Jurkat, Clone E6-1 (cell line): ENCODE results near the gene SLC35G6.
A peak's percentile ranks its signal among the peaks of the same experiment; 100 is the strongest.
"Not testable (repeated sequence)": the region's sequence is repeated elsewhere in the genome, so short reads cannot be mapped to it uniquely, and the experiment has no call there.

Source experiments
- DNase-seq: peaks from one replicate; pipeline ENCODE4 v3.0.0-alpha.2; 2011; ENCODE audit warnings: low read depth, low spot score
- H3K4me3 ChIP-seq: 2 replicates; pipeline ENCODE4 v1.5.1; 2011; ENCODE audit warnings: mild to moderate bottlenecking, low read length, control low read depth, moderate library complexity

SLC35G6 gene

GRCh38 chr17:7476951-7477350, 4.3 kb upstream of the SLC35G6 start:
- H3K4me3 ChIP-seq, result no peak overlapping the region
- DNase-seq, result no peak

GRCh38 chr17:7477392-7478275, 3.6 kb upstream of the SLC35G6 start:
- no peak overlapping the region for H3K4me3 ChIP-seq

GRCh38 chr17:7478276-7479212, 2.7 kb upstream of the SLC35G6 start:
- peak overlapping the region; percentile 64 for H3K4me3 ChIP-seq
- no peak for DNase-seq

More at GRCh38 chr17:7477392-7478275, 3.6 kb upstream of the SLC35G6 start:
- no peak for DNase-seq

GRCh38 chr17:7479213-7480088, 1.8 kb upstream of the SLC35G6 start, which contains the start of gene ZBTB4:
ZBTB4 (minus strand) TSS chr17:7479631; CDS start chr17:7466801, 12,830 bp downstream.
- peak within 1 kb of the TSS; percentile 64 for H3K4me3 ChIP-seq
- DNase-seq, result no peak

- no peak for DNase-seq
- peak overlapping the region; percentile 59 for H3K4me3 ChIP-seq
These were observed 1.2 kb upstream of the SLC35G6 start for GRCh38 chr17:7480089-7480384.

- H3K4me3 ChIP-seq, DNase-seq: not testable (repeated sequence)
These were observed 846 bp downstream of the SLC35G6 start for GRCh38 chr17:7481842-7482741.

DNA sequence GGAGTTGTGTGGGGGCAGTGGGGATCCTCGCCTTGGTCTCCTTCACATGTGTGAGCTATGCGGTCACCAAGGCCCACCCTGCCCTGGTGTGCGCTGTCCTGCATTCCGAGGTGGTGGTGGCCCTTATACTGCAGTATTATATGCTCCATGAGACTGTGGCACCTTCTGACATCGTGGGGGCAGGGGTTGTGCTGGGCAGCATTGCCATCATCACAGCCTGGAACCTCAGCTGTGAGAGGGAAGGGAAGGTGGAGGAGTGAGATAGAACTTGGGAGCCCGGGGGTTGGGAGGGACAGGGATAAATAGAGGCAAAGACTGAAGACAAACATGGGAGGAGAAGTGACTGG, 1.5 kb downstream of the SLC35G6 start:
- not testable (repeated sequence) for DNase-seq
- peak overlapping the region; percentile 93 for H3K4me3 ChIP-seq

GRCh38 chr17:7483255-7484066, 2.2 kb downstream of the SLC35G6 start:
- peak overlapping the region; percentile 93 for H3K4me3 ChIP-seq
- DNase-seq, result peak; percentile 94

GRCh38 chr17:7484067-7484918, 3.0 kb downstream of the SLC35G6 start, which contains the start of gene POLR2A:
POLR2A (plus strand) TSS chr17:7484366.
- peak within 1 kb of the TSS; percentile 93 for H3K4me3 ChIP-seq

DNA sequence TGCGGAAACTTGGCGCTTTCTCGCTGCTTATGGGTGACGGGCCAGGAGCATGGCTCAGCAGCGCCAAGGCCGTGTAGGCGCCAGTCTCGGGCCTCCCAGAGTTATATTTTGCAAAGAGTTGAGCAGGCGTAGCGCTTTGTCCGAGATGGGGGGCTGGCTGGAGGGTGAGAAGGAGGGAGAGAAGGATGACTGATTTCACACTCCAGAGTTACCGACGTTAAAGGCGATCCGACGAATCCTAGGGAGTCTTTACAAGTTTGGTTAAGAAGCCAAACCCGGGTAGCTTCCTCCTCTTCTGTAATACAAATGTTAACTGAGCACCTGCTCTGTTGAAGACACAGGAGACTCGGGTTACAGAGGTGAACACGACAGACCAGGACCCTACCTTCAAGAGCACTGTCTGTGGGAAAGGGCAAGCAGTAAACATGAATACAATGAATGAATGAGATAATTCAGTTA, 3.7 kb downstream of the SLC35G6 start:
- H3K4me3 ChIP-seq, result peak overlapping the region; percentile 93
- no peak for DNase-seq

More at GRCh38 chr17:7484067-7484918, 3.0 kb downstream of the SLC35G6 start, which contains the start of gene POLR2A:
- DNase-seq, result peak; percentile 95

DNA sequence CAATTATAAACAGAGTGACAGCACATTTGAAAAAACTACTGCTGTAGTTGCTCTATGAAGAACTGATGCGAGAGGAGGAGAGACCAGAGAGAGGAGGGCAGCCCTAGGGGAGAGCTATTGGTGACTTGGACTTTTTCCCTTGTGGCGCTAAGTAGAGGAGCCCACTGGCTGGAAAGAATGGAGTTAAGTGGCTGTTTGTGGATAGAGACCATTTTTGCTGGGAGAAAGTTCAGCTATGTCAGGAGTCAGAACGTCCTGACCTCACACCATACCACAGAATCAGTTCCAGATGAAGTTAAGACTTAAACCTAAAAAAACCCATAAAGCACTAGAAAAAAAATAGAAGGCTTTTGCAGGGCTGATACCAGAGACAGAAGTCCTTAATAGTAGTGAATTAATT, 4.9 kb downstream of the SLC35G6 start:
- no peak overlapping the region for H3K4me3 ChIP-seq
- DNase-seq, result no peak

DNA sequence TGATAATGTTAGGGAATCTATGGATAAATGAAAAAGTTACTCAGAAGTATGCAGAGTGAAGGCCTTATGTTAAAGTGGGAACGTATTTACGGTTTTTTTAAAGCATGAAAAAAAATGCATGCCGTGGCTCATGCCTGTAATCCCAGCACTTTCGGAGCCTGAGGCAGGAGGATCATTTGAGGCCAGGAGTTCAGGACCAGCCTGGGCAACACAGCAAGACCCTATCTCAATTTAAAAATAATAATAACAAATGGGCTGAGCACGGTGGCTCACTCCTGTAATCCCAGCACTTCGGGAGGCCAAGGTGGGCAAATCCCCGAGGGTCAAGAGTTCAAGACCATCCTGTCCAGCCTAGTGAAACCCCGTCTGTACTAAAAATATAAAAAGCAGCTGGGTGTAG, 8.9 kb downstream of the SLC35G6 start:
- H3K4me3 ChIP-seq, result no peak overlapping the region
- no peak for DNase-seq

DNA sequence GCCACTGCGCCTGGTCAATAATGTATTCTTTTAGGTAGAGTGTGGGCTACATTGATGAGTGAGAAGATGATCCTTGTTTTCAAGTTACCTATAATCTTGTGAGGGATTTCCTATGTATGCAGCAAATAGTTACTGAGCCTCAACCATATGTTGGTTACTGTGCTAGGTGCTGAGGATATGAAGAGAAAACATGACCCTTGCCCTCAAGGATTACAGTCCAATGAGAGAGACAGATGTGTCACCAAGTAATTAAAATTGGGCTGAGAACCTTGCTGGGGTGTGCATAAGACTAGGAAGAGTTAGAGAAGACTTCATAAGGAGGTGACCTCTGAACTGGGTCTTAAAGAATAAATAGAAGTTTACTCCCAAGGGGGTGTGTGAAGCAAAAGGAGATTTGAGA, 10.3 kb downstream of the SLC35G6 start:
- H3K4me3 ChIP-seq, result no peak overlapping the region
- DNase-seq, result no peak

DNA sequence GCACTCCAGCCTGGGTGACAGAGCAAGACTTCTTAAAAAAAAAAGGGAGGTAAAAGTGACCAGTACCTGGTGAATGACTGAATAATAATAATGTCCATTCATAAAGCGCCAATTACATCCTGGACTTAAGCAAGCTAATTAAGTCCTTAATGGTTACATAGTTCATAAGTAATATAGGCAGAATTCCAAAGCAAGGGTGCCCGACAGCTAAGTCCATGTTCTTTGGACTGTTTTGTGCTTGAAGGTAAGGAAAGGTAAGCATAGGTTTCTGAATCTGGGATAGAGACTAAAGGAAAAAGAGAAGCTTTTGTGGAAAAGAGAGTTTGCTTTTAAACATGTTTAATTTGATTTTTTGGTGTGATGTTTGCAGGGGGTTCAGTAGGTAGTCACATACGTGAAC, 12.7 kb downstream of the SLC35G6 start:
- no peak for DNase-seq

DNA sequence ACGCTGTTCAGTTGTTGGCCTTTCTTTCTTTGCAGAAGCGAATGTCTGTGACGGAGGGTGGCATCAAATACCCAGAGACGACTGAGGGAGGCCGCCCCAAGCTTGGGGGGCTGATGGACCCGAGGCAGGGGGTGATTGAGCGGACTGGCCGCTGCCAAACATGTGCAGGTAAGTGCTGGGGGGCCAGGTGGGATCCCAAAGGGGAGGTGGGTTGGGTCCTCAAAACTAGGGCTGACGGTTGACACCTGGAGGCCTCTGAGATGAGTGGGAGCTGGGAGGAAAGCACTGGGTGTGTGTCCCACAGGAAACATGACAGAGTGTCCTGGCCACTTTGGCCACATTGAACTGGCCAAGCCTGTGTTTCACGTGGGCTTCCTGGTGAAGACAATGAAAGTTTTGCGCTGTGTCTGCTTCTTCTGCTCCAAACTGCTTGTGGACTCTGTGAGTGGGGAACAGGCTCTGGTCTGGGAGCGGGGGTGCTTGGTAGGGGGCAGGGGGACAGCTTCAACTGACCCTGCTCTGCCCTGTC, 14.7 kb downstream of the SLC35G6 start:
- no peak for DNase-seq
- H3K4me3 ChIP-seq, result no peak overlapping the region

More for the DNA sequence above, 12.7 kb downstream of the SLC35G6 start:
- H3K4me3 ChIP-seq, result no peak overlapping the region
